Retina (tissue), 1 donor: Measurements from ENCODE around the gene TENM4.
"Not testable (repeated sequence)": the region's sequence is repeated elsewhere in the genome, so short reads cannot be mapped to it uniquely, and the experiment has no call there.

Experiments
- DNase-seq: peaks from one replicate; pipeline ENCODE4 v3.0.0-alpha.2; 2016

Gene TENM4

GRCh38 chr11:79200398-79201070 lies 240.3 kb downstream of the TENM4 start:
- DNase-seq = no peak

GRCh38 chr11:79199729-79200354 lies 241.0 kb downstream of the TENM4 start:
- no peak for DNase-seq

GRCh38 chr11:79198898-79199250 lies 242.0 kb downstream of the TENM4 start:
- DNase-seq = no peak

GRCh38 chr11:79198203-79198897 lies 242.5 kb downstream of the TENM4 start:
- no peak for DNase-seq

GRCh38 chr11:79196950-79197349 lies 243.9 kb downstream of the TENM4 start:
- no peak for DNase-seq

GRCh38 chr11:79195209-79195608 lies 245.6 kb downstream of the TENM4 start:
- DNase-seq = no peak

- DNase-seq = no peak
These were observed 247.0 kb downstream of the TENM4 start for GRCh38 chr11:79193663-79194310.

GRCh38 chr11:79192836-79193235 lies 248.0 kb downstream of the TENM4 start:
- DNase-seq = no peak

- not testable (repeated sequence) for DNase-seq
These were observed 249.1 kb downstream of the TENM4 start for GRCh38 chr11:79191716-79192115.

GRCh38 chr11:79190553-79190952 lies 250.3 kb downstream of the TENM4 start:
- not testable (repeated sequence) for DNase-seq

- no peak for DNase-seq
These were observed 251.2 kb downstream of the TENM4 start for GRCh38 chr11:79189601-79190000.

- DNase-seq = no peak
These were observed 251.8 kb downstream of the TENM4 start for GRCh38 chr11:79189055-79189454.

- DNase-seq = no peak
These were observed 254.2 kb downstream of the TENM4 start for GRCh38 chr11:79186669-79187068.

GRCh38 chr11:79185351-79185750 lies 255.5 kb downstream of the TENM4 start:
- no peak for DNase-seq

GRCh38 chr11:79184285-79184684 lies 256.5 kb downstream of the TENM4 start:
- no peak for DNase-seq

- DNase-seq = no peak
These were observed 258.0 kb downstream of the TENM4 start for GRCh38 chr11:79182794-79183193.

- DNase-seq = no peak
These were observed 261.7 kb downstream of the TENM4 start for GRCh38 chr11:79179087-79179486.

- DNase-seq = no peak
These were observed 266.5 kb downstream of the TENM4 start for GRCh38 chr11:79174045-79175008.

GRCh38 chr11:79173615-79174014 lies 267.2 kb downstream of the TENM4 start:
- DNase-seq = peak; percentile 25

- no peak for DNase-seq
These were observed 270.5 kb downstream of the TENM4 start for GRCh38 chr11:79170321-79170720.

GRCh38 chr11:79168530-79169110 lies 272.2 kb downstream of the TENM4 start:
- DNase-seq = no peak
